Measurements from ENCODE around the gene KCNK4.

KCNK4 gene

GRCh38 chr11:64275841-64276240, 15.3 kb upstream of the KCNK4 start:
- no peak overlapping the region for H3K4me2 ChIP-seq (ENCODE audit: low read depth, low read length, poor library complexity, severe bottlenecking)
- TF ChIP-seq EZH2phosphoT487 (IDR thresholded peaks at IDR 0.05; ENCODE audit: borderline replicate concordance) (no peak), CTCF (conservative IDR thresholded peaks at IDR 0.05; ENCODE audit: low read length) (no peak)
- no peaks in the 10 kb centered on the region for H3K36me3 ChIP-seq (ENCODE audit: insufficient read depth, low read length)
- H3K4me3 ChIP-seq (ENCODE audit: low read length, poor library complexity, severe bottlenecking), result no peak overlapping the region
- H3K79me2 ChIP-seq (ENCODE audit: insufficient read depth, low read length), result no peaks in the 10 kb centered on the region; the same call in 1 of the 2 replicates
- no peaks in the 10 kb centered on the region for H3K27me3 ChIP-seq (ENCODE audit: insufficient read depth, low read length, poor library complexity, severe bottlenecking)
- H3K9ac ChIP-seq (ENCODE audit: low read depth, low read length, poor library complexity, severe bottlenecking), result no peak overlapping the region
- no peaks in the 10 kb centered on the region for H3K9me2 ChIP-seq (replicated peaks; ENCODE audit: low read depth, low read length)
- no peaks in the 10 kb centered on the region for H4K20me1 ChIP-seq (ENCODE audit: insufficient read depth, low read length, poor library complexity, severe bottlenecking)
- H3K9me3 ChIP-seq (ENCODE audit: insufficient read depth, low read depth, low read length), result no peaks in the 10 kb centered on the region
- peaks cover 14% of the 10 kb centered on the region for H3K4me1 ChIP-seq (ENCODE audit: insufficient read depth, low read length, poor library complexity, severe bottlenecking)
- H3F3A ChIP-seq (ENCODE audit: low read depth), result no peaks in the 10 kb centered on the region
- H2AFZ ChIP-seq (ENCODE audit: low read length), result no peak overlapping the region

- Histone ChIP-seq H4K20me1 (ENCODE audit: insufficient read depth, low read length, poor library complexity, severe bottlenecking) (no peaks in the 10 kb centered on the region), H3K9me3 (ENCODE audit: insufficient read depth, low read depth, low read length) (no peaks in the 10 kb centered on the region), H3K9ac (ENCODE audit: low read depth, low read length, poor library complexity, severe bottlenecking) (no peak overlapping the region), H3K4me3 (ENCODE audit: low read length, poor library complexity, severe bottlenecking) (no peak overlapping the region), H3K9me2 (replicated peaks; ENCODE audit: low read depth, low read length) (no peaks in the 10 kb centered on the region), H3K27me3 (ENCODE audit: insufficient read depth, low read length, poor library complexity, severe bottlenecking) (no peaks in the 10 kb centered on the region), H2AFZ (ENCODE audit: low read length) (no peak overlapping the region), H3K79me2 (ENCODE audit: insufficient read depth, low read length) (no peaks in the 10 kb centered on the region; the same call in 1 of the 2 replicates), H3K36me3 (ENCODE audit: insufficient read depth, low read length) (no peaks in the 10 kb centered on the region), H3K4me2 (ENCODE audit: low read depth, low read length, poor library complexity, severe bottlenecking) (no peak overlapping the region), H3K4me1 (ENCODE audit: insufficient read depth, low read length, poor library complexity, severe bottlenecking) (peaks cover 9% of the 10 kb centered on the region), H3F3A (ENCODE audit: low read depth) (no peaks in the 10 kb centered on the region)
- TF ChIP-seq CTCF (conservative IDR thresholded peaks at IDR 0.05; ENCODE audit: low read length) (no peak), EZH2phosphoT487 (IDR thresholded peaks at IDR 0.05; ENCODE audit: borderline replicate concordance) (no peak)
Observed at GRCh38 chr11:64276653-64277431, 14.3 kb upstream of the KCNK4 start.

- Histone ChIP-seq H4K20me1 (ENCODE audit: insufficient read depth, low read length, poor library complexity, severe bottlenecking) (no peaks in the 10 kb centered on the region), H3K27me3 (ENCODE audit: insufficient read depth, low read length, poor library complexity, severe bottlenecking) (no peaks in the 10 kb centered on the region), H3K4me2 (ENCODE audit: low read depth, low read length, poor library complexity, severe bottlenecking) (no peak overlapping the region), H3K79me2 (ENCODE audit: insufficient read depth, low read length) (peaks cover 4% of the 10 kb centered on the region; the same call in 1 of the 2 replicates), H3K9me2 (replicated peaks; ENCODE audit: low read depth, low read length) (no peaks in the 10 kb centered on the region), H3K9me3 (ENCODE audit: insufficient read depth, low read depth, low read length) (no peaks in the 10 kb centered on the region), H2AFZ (ENCODE audit: low read length) (no peak overlapping the region), H3K9ac (ENCODE audit: low read depth, low read length, poor library complexity, severe bottlenecking) (no peak overlapping the region), H3K36me3 (ENCODE audit: insufficient read depth, low read length) (no peaks in the 10 kb centered on the region), H3K4me3 (ENCODE audit: low read length, poor library complexity, severe bottlenecking) (no peak overlapping the region), H3F3A (ENCODE audit: low read depth) (no peaks in the 10 kb centered on the region), H3K4me1 (ENCODE audit: insufficient read depth, low read length, poor library complexity, severe bottlenecking) (peaks cover under 1% of the 10 kb centered on the region)
- TF ChIP-seq CTCF (conservative IDR thresholded peaks at IDR 0.05; ENCODE audit: low read length), result no peak
- TF ChIP-seq EZH2phosphoT487 (IDR thresholded peaks at IDR 0.05; ENCODE audit: borderline replicate concordance), result no peak
Observed at GRCh38 chr11:64278576-64279190, 12.4 kb upstream of the KCNK4 start.

Data from Loucy (cell line).